Kasumi-1 (cell line): ENCODE results near the gene HIVEP3.

Experiments
- DNase-seq, 2 experiments: peaks; one replicate each; lab custom pipeline; 2025; lab: John Stamatoyannopoulos, UW

HIVEP3 gene

DNA sequence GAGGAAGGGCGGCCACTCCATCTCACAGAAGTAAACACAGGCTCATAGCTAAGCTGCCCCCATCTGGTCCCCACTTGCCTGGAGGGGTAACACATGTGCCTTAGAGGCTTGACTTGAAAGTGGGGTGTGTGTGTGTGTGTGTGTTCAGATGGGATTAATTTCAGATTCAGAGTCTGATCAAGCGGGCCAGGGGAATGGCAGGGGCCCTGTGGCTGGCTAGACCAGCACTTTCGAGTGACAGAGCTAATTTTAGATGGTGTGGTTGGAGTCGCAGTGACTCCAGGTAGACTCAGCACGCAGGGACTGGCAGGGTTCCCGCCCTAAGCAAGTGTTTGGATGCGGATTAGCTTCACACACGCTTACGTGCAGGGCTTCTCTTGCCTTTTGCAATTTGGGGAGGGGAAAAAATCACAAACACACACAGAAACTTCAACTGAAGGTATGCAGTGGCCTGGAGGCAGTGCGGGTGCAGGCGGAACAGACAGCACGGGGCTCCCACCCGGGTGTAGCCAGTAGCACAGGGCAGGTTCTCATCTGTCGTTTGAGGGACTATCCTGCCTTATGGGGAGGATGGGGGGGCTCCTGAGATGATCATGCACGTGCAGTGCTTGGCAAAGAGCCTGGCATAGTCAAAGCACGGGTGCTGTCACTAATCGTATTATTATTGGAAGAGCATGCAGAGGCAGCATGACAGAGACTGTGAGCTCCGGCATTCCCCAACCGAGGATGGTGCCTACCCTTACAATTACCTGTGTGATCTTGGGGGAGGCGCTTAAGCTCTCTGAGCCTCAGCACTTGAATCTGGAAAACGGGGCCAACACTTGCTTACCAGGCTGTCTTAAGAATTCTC, 435.5 kb downstream of the HIVEP3 start:
- DNase-seq: no peak

DNA sequence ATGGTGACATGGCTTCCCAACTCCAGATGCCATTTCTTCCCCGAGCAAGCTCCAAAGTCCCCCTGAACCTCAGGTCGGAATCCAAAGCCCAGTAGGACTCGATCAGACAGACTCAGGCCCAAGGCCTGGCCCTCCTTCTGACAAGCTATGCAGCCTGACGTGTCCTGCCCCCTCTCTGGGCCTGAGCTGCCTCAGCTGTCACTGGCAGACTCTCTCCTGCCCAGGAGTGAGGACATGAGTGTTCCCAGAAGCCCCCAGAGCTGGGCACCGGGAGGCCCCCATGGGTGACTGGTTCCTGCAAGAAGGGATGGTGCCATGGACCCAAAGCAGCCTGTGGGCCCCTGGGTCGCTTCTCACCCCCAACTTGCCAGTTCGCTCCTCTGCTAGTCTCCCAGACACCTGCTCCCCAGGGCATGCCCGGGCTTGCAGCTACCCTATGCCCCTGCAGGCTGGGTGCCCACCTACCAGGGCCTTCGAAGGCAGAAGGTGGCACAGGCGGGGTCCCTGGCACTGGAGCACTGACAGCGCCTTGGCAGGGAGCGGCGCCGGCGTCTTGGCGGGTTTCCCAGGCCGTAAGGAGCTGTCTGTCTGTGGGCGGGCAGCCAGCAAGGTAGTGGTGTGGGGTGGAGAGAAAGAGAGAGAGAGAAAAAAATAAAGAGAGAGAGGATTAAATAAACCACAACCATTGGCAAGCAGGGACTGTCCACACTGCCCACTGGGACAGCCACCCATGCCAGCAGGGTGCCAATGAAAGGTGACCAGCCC, 436.5 kb downstream of the HIVEP3 start:
- DNase-seq: no peak

DNA sequence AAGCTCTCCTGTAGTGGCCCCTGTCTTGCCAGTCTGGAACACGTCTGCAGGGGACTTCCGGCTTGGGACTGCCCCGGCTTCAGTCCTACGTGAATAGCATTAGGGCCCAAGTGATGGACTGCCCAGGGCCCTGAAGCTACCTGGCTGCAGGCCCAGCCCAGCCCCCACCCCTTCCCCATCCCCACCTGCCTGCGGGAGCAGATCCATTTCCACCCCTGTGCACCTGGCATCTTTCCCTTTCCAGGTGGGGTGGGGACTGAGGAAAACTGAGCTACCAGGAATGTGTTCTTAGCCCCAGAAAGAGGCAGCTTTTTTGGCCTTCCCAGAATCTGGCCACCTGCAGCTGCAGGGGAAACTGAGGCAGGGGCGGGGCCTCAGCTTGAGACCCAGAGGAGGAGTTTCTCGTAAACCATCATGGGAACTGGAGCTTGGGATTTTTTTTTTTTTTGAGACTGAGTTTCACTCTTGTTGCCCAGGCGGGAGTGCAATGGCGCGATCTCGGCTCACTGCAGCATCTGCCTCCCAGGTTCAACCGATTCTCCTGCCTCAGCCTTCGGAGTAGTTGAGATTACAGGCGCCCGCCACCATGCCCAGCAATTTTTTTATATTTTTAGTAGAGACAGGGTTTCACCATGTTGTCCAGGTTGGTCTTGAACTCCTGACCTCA, 437.5 kb downstream of the HIVEP3 start:
- no peak for DNase-seq

DNA sequence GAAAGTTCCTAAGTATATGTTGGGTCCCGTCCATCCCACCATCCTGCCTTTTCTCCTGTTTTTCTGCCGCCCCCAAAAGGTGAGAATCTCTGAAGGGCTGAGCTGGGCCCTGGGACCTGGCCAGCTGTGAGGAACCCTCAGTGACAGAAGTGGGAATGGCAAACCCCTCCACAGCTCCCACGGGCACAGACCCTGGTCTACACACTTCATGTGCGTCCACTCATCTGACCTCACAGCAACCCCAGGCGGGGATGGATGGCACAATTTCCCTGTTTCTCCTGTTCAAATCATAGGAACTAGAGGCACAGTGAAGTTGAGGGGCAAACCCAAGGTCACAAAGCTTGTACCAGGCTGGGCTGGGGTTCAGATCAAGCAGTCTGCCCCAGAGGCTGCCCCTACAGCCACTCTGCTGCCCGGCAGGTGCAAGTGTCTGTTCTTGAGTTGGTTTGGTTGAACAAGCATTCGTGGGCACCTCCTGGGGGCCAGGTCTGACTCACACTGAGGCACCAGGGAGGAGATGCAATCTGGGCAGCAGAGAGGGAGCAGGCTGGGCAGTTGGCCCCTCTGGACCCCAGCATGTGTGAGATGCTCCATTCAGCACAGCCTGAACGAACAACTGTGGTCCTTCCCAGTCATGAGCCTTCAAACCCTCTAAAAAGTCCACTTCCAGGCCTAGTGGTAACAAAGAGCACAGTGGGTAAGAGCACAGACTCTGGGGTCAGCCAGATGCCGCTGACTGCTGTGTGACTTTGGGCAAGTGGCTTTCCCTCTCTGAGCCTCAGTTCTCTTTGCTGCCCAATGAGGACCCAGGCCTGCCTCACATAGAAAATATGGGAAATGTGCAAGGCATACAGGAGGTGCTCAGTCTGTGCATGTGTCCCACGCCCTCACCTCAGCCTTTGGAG, 438.3 kb downstream of the HIVEP3 start:
- no peak for DNase-seq

DNA sequence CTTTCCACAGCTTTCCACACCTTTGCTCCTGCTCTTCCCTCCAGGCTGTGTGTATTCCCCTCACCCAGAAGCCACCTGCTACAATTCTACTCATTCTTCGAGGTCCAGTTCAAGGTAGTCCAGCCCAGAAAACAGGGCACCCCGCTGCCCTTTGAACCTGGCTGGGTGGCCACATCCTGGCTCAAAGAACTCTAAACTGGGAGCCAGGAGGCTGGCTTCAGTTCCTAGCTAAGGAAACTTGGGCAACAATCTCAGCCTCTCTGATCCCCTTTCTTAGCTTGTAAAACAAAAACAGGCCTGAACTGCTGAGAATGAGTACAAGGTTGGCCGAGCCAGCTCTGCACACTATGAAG, 438.9 kb downstream of the HIVEP3 start:
- DNase-seq: no peak

DNA sequence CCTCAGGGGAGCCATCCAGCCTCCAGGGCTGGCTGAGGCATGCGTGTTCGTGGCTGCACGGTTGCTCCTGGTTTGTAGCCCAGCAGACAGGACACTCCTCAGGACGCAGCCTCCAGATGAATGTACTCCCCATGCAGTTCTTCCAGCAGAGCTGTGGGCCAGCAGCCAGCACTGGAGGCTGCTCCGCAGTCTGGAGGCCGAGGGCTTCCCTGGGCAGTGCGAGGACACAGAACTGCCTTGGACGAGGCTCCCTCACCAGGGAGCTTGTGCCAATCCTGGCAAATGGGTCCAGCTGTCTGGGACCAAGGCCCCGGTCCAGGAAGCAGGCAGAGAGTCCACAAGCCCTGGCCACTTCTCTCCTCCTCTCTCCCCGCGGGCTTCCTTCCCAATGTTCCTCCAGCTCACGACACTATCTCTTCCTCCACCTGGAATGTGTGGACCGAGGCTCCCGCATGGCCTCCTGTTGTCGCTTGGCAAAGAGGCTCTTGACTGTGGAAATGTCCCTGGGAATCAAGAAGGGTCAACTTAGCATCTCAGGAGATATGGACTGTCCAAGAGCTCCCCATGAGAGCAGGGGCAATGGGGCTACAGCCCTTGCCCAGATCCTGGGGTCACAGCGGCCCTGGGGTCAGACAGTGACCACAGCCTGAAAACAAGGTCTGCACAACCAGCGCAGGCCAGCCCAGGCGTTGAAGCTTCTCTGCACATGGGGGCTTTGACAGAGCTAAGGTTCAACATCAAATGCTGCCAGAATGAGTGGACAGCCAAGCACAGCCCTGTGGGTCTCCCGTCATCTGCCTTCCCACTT, 439.5 kb downstream of the HIVEP3 start:
- no peak for DNase-seq

DNA sequence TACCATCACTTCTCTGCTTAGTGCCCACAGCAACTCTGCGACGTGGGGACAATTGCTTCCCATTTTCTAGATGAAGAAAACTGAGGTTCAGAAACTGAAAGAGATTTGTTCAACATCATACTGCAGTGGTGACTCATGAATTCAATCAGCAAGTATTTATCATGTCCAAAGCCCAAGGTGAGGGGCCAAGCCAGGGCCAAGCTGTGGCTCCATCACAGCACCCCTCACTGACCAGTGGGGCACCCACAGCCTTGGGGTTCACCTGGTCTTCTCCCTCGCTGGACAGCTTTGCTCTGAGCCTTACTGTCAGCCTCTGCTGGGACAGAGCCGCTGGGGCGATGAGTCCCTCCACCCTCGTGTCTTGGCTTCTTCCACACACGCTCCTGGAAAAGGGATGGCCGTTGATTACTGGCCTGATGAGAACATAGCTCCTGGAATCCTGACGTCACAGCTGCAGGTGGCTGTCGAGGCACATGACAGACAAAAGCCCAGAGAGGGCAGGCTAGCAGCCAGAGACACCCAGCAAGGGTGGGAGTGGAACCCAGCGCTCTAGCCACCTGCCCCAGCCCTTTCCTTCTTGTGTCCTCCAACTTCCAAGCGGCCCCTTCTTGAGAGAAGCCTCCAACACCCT, 440.5 kb downstream of the HIVEP3 start:
- DNase-seq: no peak

DNA sequence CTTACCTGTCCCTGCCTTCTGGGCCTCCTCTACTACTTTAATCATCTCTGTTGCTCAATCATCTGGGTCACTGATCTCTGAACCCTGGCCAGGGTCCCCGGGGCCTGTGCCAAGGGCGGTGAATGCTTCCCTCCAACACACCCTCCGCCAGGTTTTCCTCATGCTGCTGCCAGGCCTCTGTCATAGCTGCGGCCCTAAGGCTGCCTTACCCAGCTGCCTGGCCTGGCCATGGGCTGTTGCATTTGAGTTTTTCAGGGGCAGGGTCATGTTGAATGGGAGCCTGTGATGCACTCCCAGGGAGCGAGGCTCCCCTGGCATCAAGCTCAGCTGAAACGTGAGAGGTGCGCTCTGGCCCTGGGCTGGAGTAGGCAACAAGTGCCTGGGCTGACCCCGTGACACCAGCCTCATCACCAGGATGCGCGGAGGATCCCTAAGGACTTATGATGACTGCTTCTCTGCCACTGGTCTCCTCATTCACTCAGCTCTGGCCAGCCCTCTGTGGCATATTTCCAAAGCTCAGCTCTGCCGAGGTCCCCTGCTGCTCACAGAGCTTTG, 441.8 kb downstream of the HIVEP3 start:
- no peak for DNase-seq

DNA sequence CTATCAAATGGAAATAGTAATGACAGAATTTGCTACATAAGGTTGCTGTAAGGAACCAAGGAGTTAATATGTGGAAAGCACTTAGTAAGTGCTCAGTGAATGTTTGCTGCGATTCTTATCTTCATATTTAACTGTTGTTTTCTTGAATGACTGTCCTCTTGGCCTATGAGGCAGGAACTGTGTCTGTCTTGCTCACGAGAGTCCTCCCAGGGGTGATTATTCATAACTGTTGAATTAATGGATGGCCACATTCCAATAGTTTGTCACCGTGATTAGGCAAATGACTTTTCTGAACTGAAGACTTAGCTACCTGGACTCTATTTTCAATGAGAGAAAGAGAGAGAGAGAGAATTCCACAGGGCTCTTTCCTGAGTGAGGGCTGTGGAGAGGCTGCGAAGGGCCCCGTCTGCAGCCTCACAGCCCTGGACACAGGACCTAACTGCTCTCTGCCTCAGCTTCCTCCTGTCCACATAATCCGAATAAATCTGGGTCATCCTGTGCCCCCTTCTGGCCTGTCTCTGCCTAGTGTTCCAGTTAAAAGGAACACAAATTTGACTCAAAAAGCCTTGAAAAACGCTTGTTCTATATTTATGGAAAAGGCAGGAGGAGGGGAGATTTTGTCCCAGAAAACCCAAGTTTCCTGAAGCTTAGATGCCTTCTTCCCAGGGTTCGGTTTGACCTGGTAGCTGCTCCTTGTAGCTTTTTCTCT, 442.7 kb downstream of the HIVEP3 start:
- no peak for DNase-seq

DNA sequence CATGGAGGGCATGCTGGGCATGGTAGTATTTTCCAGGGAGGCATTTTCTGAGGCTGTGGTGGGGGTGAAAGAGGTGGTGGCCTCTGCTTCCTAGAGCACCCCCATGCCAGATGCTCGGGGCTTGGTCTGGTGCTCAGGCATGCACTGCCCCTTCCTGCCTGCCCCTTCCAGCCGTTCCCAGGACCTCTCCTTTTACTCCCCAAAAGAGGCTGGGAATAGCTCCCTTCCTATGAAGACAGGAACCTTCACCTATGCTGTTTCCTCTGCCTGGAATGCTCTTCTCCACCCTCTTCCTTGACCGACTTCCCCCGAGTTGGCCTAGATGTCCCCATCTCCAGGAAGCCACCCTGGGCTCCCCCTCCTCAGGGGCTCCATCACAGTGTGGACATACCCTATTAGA, 443.4 kb downstream of the HIVEP3 start:
- no peak for DNase-seq

DNA sequence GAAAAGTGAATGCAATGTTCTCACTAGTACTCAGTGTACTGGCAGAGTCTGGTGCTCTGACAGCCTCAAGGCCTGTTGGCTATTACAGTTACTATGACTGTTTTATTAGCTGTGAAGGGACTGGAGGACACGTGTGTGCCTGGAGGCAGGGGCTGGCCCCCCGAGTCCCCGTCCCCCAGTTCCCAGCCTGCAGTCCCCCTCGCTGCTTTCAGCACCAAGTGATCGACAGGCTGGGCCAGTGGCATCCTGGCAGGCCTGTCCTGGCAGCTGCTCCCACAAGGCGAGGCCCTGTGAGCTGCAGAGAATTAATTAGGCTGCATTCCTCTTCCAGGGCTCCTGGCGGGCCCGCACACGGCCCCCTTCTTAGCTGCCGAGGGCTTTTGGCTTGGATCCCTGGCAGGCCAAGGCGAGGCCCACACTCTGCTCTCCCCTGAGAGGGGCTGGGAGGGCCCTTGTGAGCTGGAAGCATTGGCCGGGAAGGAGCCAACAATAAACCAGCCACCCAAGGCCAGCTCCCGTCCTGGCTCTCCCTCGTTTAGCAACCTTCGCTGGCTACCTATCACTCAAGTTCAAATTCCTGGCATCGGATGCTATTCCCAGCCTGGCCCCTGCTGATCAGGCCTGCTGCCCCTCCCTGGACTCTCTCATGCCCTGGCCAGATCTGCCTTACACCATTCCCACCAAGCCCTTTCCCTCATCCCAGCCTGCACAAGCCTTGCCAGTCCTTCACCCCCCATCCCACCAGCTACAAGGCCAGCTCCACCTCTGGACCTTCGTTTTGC, 444.0 kb downstream of the HIVEP3 start:
- no peak for DNase-seq

DNA sequence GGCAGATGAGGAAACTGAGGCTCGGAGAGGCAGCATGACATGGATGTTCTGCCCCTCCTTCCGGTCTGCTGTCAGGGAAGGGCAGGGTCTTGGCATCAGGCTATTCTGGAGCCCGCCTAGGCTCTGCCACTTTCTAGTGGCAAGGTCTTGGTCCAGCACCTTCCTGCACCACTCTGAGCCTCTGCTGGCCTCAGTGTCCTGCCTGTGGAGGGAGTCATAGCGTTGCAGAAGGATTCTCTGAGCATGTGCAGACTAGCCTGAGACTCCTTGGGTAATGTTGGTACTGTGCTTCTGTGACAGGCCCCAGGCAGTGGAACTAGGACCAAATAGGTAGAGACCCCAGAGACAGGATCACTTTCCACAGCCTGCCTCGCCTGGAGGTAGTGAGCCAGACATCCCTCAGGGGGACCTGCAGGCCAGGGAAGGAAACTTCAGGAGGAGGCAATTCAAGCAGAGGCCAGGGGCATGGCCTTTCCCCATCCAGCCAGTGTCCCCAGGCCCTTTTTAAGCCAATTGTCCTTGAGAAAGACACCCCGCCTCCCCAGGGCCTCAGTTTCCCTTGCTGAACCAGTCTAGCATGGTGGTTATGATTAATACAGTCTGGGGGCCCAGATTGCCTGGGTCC, 444.9 kb downstream of the HIVEP3 start:
- no peak for DNase-seq

DNA sequence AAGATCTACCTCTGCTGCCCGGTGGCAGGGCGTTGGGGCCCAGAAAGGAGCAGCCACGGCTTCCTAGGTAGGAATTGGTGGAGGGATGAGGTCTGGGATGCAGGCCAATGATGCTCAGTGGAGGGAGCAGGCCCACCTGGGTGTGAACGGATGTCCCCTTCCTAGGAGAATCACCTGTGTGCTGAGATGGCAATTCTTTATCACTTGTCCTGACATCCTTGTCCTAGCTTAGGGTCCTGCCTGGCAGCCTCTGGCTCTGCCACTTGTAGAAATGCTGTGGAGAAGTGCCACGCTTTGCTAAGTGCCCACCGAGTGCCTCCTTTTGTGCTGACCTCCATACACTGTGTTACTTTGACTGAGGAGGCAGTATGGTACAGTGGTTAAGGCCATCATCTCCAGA, 447.1 kb downstream of the HIVEP3 start:
- no peak for DNase-seq

DNA sequence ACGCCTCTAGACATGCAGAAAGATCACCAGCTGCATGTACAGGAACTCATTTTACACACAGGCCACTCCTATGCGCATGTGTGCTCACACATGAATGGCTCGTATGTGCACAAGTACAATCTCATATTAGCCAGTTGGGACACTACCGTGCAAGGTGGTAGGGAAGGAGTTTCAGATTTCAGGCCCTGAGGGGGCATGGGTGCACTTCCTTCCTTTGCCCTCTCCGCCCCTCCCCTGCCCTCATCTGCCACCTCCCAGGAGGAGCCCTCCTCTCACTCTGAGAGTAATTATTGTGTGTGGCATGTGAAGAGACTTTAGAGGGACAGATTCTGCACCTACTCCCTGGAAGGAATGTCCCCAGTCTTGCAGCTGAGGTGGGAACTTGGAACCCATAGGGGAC, 449.0 kb downstream of the HIVEP3 start:
- DNase-seq: no peak

DNA sequence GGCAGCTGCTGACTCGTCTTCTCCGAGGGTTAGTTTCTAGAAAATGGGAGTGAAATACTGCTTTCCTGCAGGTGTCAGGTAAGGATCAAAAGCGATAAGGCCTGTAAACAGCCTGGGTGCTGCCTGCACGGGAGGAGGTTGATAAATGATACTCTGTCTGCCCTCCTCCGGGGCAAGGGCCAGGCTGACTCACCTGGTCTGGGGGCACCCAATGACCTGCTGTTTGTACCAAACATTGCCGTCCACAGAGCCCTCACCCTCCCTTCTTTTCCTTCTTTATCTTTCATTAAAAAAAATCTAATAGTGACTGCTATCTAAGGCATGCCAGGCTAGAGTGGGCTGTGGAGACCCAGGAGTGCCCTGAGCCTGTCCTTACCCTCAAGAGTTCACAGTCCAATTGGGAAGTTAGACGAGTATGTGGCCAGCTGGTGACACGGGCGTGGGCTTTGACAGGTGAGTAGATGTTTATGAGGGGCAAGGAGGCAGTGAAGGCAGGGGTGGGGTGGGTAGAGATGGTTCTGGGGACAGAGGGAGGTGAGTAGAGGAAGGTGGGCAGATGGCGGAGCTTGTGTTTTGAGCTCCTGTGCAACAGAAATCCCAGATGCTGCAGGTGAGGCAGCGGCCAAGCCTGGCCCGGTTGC, 450.5 kb downstream of the HIVEP3 start:
- DNase-seq: no peak

DNA sequence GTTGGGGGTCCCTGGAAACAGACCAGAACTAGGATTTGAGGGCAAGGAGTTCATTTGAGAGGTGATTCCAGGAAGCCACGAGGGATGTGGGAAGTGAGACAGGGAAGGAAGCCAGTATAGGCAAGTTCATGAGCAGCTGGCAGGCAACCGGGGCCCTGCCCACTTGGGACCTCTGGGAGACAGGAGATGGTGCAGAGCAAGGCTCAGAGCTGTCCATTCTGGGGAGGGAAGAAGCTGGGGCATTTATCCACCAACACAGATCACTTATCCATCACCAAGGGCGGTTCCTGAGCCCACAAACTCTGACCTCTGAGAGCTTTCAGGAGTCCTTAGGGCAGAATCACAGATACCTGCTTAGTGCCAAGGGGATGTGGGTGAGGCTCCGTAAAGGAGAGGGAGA, 451.0 kb downstream of the HIVEP3 start:
- no peak for DNase-seq

DNA sequence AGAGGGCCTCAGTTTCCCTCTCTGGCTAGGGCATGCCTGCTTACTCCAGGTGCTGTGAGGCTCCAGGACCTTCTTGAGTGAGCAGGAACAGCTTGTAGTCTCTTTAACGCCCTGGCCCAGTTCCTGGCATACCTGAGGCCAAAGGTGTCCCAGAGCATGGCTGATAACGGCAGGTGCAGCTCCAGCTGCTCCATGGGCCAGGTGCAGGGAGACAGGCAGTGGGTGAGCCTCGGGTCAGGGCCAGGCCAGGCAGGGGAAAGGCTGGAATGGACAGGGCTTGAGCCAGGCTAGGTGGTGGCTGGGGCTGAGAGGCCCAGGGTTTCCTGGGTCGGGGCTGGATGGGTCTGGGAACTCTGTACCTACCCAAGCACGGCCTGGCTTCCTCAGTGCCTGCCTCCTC, 452.6 kb downstream of the HIVEP3 start:
- DNase-seq: no peak

DNA sequence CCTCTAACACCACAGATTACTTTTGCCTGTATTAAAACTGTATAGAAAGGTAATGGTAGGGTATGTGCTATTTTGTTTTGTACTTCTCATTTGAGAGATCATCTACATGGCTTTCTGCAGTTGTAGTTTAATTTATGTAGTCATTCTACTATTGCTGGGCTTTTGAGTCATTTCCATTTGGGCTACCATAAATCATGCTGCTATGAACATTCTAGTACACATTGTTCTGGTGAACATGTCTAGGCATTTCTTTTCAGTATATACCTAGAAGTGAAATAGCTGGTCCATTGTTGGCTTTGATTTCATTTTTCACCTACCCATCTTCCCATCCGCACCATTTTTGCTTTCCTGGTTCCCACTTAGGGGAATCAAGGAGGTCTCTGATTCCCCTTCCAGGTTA, 453.0 kb downstream of the HIVEP3 start:
- DNase-seq: no peak
